ENCODE results near the gene PPL.
"Not testable (repeated sequence)": the region's sequence is repeated elsewhere in the genome, so short reads cannot be mapped to it uniquely, and the experiment has no call there.

PPL gene

DNA sequence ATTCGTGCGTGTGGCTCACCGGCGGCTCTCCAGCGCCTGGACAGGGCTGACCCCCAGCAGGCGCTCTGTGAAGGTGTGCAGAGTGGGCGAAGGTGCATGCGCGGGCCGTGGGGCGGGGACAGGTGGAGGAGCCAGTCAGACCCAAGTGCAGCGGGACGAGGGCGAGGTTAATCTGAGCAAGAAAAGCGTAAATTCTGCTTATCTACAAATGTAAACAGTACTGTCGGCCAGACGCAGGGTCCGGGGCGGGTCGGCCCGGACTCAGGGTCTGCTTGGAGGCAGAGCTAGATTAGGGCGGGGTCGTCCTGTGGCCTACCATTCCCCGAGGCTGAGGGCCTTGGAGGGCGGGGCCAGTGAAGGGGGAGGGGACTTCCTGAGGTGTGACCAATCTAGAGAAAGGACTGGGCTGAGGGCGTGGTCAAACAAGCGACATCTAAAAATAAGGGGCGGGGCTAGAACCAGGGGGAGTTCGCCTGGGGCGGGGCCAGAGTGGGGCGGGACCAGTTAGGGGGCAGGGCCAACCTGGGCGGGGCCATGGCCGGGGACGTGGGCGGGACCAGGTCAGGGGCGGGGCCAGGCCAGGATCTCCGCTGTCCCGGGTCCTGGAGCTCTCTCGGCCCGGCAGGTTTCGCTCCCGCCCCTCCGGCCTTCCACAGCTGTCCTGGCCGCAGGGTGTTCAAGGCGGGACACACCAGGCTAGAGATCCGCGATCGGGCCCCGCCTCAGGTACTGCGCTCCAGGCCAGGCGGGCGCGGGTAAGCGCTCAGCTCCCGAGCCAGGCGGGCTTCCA lies 21.0 kb upstream of the PPL start, which contains the start of gene SEC14L5:
Gene SEC14L5, plus strand, starts transcription at position 611 of the 790 bp plus-strand sequence. CDS start 994 bp downstream, outside the sequence.
- DNase-seq (ENCODE audit: low spot score): peak; percentile 97

DNA sequence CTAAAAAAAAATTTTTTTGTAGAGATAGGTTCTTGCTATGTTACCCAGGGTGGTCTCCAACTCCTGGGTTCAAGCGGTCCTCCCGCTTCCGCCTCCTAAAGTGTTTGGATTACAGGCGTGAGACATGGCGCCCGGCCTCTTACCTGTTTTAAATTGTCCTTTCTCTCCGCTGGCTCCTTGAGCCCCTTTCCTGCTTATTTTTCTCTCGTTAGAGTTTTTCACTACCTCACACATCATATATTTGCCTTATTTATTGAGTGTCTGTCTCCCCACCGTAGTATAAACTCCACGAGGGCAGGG lies 20.4 kb upstream of the PPL start:
- no peak for DNase-seq (ENCODE audit: low spot score)

DNA sequence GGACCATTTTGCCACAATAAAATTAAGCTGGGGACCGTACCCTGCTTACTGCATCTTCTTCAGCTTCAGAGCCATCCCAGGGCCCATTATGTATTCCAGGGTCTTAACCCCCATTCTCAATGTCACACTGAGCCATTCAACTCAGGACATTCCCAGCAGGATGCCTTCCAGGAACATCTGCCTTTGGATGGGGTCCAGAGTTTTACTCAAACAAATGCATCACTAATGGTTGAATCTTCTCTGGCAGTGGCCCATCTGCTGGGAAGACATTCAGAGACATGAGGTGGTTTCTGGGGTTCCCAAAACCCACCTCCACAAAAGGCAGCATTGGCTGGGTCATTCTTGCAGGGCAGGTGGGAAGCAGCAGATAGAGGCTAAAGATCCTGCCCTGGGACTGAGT lies 17.8 kb upstream of the PPL start:
- DNase-seq (ENCODE audit: low spot score): no peak

DNA sequence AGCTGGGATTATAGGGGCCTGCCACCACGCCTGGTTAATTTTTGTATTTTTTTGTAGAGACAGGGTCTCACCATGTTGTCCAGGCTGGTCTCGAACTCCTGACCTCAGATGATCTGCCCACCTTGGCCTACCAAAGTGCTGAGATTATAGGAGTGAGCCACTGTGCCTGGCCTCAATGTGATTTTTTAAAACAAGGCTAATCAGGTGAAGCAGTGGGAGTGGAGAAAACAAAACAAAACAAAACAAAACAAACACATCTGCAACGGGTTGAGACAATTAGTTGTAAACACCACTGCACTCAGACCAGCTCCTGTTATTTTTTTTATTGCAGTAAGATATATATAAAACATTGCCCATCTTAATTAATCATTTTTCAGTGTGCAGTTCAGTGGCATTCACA lies 14.6 kb upstream of the PPL start:
- not testable (repeated sequence) for DNase-seq (ENCODE audit: low spot score)

DNA sequence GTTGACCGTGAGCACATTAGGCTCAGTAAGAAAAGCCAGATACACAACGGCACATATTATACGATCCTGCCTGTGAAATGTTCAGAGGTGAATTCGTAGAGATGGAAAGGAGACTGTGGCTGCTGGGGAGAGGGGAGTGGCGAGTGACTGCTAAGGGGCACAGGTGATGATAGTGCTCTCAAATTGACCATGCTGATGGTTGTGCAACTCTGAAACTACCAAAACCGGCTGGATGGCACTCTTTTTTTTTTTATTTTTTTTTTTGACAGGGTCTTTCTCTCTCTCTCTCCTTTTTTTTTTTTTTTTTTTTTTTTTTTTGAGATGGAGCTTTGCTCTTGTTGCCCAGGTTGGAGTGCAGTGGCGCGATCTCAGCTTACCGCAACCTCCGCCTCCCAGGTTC lies 13.0 kb upstream of the PPL start:
- DNase-seq (ENCODE audit: low spot score): no peak

DNA sequence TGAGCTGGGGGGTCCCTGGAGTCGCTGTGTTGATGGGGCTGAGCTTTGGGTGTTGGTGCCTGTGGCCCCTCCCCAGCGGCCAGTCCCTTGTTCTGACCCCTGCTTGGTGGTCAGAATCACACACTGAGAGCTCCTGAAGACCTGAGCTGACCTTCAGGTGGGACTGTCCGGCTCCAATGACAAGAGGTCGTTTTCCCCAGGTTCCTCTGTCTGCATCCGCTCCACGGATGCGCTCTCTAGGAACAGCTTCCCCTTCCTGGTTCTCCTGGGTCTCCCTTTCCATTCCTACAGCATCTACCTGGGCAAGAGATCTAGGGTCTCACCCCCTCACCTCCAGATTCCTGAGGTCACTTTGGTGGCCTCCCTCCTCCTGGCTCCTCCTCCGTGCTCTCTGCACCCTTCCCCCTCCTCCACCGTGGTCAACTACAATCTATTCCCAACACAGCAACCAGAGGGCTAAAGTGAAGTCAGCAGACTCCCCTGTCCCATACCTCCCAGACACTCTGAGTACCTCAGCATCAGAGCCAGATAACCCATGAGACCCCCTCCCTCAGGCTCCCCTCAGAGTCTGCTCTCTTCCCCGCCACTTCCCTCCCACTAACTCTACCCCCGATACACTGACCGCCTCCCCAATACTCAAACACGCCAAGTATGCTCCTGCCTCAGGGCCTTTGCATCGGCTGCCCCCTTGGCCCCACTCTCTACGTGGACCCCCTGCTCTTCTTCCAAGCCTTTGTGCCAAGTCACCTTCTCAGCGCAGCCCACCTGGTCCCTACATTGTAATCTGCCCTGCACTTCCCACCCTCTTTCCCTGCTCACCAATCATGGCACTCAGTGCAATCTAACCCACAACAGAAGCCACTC lies 12.2 kb upstream of the PPL start:
- DNase-seq (ENCODE audit: low spot score): no peak

DNA sequence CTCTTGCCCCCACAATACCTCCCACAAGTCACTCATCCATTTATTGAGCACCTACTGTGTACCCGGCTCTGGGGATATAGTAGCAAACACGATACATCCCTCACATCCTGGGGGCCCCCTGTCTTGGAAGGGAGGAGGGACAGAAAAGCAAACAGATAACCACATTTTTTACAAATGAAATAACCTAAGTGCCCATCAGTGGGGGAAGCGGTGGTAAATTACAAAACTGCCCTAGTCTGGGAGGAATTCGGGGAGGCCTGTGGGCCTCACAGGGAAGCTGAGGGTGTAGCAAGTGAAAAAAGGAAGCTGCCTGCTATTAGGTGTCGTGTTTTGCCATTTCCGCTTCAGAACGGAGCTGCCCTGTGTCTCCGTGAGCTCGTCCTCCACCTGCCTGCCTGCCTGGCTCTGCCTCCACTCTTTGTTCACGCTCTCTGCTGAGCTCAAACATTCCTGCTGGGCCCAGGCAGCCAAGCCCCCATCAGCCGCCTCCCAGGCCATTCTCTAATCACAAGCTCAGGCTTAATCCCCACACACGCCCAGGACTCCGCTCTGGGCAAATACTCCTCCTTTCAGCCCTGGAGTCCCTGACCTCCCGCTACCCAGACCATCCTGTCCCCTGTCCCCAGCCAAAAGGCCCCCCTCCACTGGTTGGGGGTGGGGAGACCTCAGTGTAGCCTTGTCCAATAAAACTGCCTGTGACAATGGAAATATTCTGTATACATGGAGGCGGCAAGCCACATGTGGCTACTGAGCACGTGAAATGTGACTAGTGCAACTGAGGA lies 11.0 kb upstream of the PPL start:
- DNase-seq (ENCODE audit: low spot score): no peak

DNA sequence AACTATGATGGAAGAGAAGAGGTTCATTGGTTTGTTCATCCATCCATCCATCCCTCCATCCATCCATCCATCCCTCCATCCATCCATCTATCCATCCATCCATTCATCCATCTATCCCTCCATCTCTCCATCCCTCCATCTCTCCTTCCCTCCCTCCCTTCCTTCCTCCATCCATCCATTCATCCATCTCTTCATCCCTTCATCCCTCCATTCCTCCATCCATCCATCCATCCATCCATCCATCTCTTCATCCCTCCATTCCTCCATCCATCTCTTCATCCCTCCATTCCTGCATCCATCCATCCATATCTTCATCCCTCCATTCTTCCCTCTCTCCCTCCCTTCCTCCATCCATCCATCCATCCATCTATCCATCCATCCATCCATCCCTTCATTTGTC lies 10.0 kb upstream of the PPL start:
- DNase-seq (ENCODE audit: low spot score): no peak

DNA sequence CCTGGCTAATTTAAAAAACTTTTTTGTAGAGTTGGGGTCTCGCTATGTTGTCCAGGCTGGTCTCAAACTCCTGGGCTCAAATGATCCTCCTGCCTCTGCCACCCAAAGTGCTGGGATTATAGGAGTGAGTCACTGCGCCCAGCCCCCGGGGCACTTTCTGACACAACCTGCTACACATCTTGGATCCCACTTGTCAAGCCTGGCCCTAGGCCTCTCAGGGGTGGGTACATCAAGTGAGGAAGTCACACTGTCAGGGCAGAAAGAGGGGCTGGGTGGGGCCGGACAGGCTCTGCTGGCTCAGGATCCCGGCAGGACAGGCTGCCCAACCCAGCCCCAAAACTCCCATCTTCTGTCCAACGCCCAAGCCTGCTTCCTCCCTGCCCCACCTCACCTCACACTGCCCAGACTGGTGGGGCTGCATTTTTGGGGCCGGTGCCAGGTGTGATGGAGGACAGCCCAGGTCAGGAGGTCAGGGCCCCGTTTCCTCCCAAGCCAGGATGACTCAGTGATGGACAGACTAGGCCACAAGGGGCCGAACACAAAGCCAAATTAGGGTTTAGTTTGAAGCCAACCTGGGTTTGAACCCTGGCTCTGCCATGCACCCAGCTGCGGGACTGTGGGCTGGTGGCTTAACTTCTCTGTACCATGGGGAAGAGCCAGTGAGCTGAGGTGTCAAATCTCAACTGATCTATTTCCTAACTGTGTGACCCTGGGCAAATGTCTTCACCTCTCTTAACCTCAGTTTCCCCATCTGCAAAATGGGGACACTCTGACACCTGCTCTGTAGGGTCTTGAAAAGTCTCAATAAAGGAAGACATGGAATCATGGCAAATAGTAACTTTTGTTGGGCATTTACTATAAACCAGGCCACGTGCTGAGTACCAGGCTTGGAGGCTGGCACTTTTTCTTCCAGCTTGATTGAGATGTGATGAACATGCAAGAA lies 8.9 kb upstream of the PPL start:
- DNase-seq (ENCODE audit: low spot score): no peak

DNA sequence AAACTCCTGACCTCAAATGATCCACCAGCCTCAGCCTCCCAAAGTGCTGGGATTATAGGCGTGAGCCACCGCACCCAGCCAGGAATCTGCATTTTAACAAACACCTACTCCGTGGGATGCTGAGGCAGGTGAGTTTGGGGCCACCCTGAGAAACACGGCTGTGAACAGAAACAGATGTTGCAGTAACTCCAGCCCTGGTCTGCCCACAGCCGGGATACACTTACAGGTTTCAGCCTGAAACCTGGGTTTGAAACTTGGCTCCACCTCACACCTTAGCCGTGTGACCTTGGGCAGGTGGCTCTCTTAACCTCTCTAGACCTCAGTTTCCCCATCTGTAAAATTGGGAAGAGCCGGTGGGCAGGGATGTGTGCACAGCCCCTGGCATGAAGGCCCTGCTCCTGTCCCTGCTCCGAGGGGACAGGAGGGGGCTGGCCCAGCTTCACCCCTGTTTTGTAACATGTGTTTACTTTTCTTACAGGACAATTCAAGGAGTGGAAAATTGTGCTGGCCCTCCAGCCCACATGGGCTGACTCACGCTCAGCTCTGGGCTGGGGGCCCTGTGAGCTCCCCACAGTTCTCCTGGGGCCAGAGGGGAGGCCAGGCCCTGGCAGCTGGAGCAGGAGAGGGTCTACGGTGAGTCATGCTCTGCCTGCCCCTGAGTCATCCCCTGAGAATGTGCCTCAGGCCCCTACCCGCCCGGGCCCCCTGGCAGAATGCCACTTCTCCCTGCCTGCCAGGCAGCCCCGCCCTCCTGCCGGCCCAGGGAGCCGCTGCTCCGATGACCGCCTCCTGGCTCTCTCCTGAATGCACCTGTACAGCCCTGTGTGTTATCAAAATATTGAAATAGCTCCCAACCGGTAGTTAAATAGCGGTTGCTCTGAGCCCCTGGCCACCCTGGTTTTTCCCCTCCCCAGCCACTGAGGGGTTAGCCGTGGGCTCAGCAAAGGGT lies 7.7 kb upstream of the PPL start:
- DNase-seq (ENCODE audit: low spot score): no peak

DNA sequence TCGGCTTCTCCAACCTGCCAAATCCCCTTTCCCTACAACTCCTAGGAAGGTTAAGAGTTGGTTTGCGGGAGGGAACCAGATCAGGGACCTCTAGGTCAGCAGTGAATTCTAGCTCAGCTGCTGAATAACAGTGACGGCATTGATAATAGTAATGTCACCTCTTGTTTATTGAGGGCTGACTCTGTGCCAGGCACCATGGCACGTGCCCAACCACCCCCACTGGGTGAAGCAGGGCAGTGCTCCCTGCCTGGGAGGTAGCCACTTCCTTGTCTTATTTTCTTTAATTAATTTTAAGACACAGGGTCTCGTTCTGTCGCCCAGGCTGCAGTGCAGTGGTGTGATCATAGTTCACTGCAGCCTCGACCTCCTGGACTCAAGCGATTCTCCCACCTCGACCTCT lies 5.5 kb upstream of the PPL start:
- DNase-seq (ENCODE audit: low spot score): no peak

DNA sequence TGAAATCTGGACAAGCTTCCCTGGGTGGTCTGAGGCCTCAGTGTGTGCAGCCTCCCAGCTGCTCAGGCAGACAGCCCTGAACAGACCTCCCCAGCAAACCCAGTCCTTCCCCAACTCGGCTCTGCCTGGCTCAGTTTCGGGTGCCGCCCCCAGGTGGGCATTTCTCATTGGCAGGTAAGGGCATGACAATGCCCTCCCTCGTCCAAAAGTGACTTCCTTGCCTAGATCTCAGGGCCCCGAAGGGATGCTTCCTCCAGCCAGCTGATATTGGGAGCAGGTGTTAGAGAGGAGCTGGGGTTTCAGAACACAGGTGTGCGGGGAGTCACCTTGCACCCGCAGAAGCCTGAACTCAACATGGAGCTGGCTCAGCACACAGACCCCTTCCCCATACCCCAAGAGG lies 3.8 kb upstream of the PPL start:
- no peak for DNase-seq (ENCODE audit: low spot score)

DNA sequence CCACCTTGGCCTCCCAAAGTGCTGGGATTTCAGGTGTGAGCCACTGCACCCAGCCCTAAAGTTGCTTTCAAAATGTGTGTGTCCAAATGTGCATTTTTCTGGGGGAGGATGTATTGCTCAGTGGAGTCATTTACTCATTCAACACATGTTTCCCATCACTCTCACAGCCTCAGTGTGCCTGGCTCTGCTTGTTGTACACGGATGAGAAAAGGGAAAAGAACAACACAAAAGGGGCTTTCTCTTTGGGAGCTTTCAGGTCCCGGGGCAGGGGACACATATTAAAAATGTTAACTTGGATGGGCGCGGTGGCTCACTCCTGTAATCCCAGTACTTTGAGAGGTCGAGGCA lies 1.7 kb upstream of the PPL start:
- DNase-seq (ENCODE audit: low spot score): no peak

DNA sequence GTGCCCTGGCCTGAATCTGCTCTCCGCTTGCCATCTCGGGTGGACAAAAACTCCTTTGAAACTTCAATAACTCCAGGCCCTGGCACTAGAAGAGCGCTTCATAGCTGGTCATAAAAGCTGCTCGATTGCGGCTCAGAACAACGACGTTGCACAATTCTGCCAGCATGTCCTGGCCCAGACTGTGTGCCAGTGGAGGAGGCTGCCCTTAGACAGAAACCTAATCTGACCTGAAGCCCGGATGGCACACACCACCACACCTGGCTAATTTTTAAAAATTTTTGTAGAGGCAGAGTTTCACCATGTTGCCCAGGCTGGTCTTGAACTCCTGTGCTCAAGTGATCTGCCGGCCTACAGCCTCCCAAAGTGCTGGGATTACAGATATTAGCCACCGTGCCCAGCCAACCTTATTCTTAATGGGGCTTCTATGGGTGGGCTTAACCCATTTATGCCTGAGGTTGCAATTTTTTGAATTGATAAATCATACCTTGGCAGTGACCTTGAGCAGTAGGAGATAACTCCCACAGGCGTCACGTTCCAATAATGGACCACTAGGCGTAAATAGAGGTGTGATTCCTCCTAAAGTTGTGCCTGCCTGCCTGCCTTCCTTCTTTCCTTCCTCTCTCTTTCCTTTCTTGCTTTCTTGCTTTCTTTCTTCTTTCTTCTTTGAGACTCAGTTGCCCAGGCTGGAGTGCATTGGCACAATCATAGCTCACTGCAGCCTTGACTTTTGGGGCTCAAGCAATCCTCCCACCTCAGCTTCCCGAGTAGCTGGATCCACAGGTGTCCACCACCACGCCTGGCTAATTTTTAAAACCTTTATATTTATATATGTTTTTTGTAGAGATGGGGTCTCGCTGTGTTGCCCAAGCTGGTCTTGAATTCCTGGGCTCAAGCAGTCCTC lies 1.1 kb upstream of the PPL start:
- no peak for DNase-seq (ENCODE audit: low spot score)

DNA sequence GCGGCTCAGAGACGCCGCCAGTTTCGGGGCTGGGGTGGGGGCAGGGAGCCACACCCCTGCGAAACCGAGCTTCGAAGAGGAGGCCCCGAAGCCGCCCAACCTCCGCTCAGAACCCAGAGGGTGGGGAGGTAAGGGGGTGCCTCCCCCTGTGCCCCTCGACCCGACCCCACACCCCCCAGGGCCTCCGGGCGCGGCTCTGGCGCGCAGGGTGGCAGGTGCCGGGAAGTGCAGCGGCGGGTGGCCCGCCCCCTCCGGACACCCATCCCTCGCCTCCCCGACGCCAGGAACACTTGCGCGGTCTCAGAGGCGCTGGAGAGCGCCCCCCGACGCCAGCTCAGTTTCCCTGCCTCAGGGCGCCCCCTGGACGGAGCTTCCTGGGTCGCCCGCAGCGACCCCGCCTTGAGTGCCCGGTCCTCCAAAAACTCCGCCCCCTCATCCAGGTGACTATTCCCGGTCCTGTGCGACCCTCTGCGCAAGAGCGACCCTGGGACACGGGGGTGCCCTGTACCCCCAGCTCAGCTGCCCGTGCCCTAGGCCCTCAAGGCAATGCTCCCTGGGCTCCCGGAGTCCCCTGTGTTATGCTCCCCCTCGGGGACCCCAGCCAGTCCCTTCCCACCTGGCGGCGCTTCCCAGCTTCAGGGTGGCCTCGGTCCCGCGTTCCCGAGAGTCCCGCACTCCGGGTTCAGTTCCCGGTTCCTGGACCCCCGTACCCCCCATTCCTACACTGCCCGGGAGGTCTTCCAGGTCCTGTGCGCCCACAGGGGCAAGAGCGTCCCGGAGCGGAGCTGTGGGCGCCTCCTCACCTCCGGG lies 562 bp downstream of the PPL start:
- no peak for DNase-seq (ENCODE audit: low spot score)

DNA sequence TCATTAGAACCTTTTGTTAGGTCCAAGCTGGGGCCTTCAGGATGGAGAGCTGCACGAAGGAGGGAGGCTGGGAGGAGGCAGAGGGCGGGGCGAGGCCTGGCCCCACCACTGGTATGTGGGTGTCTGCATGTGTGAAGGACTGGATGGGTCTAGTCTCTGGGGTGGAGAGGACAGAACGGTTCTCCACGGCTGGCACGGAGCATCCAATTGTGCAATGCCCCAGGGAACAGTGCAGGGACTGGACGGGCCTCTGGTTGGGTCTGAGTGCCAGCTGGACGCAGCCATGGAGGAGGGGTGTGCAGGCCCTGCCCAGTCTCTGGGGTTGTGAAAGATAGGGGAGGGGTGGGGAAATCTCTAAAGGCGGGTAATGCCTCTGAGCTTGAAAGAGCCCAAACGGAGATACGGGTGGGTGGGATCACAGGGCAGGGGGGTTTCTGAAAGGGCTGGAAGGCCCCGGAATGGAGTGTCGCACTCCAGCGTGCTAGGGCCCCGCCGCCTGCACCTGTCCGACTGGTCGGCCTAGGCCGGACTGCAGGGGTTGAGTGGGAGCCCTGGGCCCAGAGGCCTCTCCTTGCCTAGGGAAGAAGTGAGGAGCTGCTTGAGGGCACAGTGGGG lies 1.6 kb downstream of the PPL start:
- DNase-seq (ENCODE audit: low spot score): no peak

DNA sequence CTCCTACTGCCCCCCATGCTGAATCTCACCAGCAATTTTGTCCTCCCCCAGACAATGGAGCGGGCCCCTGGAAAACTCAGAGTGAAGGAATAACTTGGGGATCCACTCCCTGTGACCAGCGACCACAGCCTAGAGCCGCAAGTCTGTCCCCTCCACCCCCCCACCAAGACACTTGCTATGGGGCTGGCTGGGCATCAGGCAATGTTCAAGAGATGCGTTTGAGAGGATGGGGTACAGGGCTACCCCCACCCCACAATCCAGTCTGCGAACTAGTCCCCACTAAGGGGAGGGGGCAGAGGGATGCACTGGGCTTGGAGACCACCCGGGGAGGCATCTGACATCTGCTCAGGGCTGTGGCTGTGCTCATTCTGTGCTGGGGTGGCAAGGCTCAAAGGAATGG lies 2.4 kb downstream of the PPL start:
- no peak for DNase-seq (ENCODE audit: low spot score)

DNA sequence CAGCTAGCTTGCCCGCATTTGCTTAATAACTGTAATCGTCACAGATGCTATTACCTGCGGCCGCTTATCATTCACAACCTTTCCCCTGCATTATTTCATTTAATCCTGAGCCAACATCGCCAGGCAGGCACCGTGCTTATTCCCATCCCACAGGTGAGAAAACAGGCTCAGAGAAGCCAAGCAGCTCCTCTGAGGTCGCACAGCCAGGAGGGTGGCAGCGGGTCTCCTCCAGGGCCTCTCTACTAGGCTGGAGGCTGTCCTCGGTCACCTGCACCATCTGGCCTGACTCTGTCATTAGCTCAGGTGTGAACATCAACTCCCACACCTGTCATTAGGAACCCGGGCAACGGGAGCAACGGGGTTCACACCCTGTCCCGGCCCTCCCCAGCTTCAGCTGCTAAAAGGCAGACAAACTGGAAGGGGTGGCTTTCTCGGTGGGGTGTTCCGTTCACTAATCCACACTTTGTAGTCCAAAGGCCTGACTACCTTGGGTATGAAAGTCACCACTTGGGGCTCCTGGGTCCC lies 3.0 kb downstream of the PPL start:
- no peak for DNase-seq (ENCODE audit: low spot score)

Data from activated CD4-positive, alpha-beta T cell treated with anti-CD3 and anti-CD28 coated beads, Interleukin-2, Interleukin-4, amounts not matched to agents 100 ng/mL and 50 ng/mL, durations not matched to agents 16 hours and 8 hours (primary cell).